Lung (tissue), 12 donors: ENCODE measurements around the gene STAT6. TPM values are rescaled to one million over a fixed set of nuclear protein-coding genes. Genes with fewer than 3 reads are reported as not detected.
A peak's percentile ranks its signal among the peaks of the same experiment; 100 is the strongest.
"Not testable (repeated sequence)": the region's sequence is repeated elsewhere in the genome, so short reads cannot be mapped to it uniquely, and the experiment has no call there.

Experiments used
- ATAC-seq: fragments of 200-7000 bp; cut with Tn5 transposase; one replicate; pipeline ENCODE4 v1.9.1; 2020; ENCODE audit warnings: moderate number of reproducible peaks; ENCODE audit not compliant: insufficient read depth, low FRiP score
- DNase-seq, 3 donors: peaks; one replicate each; pipeline ENCODE4 v3.0.0-alpha.2; 2013 to 2017
- H3K27ac ChIP-seq, 2 donors: one replicate each; pipeline ENCODE4 v1.5.1; 2013; ENCODE audit warnings: mild to moderate bottlenecking in 2 of 2, moderate library complexity in 2 of 2, control low read depth in 1 of 2, inconsistent platforms in 1 of 2, low read depth in 1 of 2, low read length in 1 of 2
- H3K27me3 ChIP-seq, 3 donors: one replicate each; pipeline ENCODE4 v1.5.1; 2013; ENCODE audit warnings: low read length in 2 of 3; ENCODE audit not compliant: control insufficient read depth in 3 of 3, insufficient read depth in 3 of 3
- H3K36me3 ChIP-seq, 4 donors: one replicate each; pipeline ENCODE4 v1.5.1; 2013; ENCODE audit warnings: low read length in 4 of 4, mild to moderate bottlenecking in 1 of 4, moderate library complexity in 1 of 4; ENCODE audit not compliant: control insufficient read depth in 4 of 4, insufficient read depth in 4 of 4
- H3K4me1 ChIP-seq, 5 donors: one replicate each; pipeline ENCODE4 v1.5.1; 2013; ENCODE audit warnings: low read length in 5 of 5, mild to moderate bottlenecking in 2 of 5, moderate library complexity in 1 of 5; ENCODE audit not compliant: control insufficient read depth in 5 of 5, insufficient read depth in 5 of 5
- H3K4me3 ChIP-seq: one replicate; pipeline ENCODE4 v1.5.1; 2013; ENCODE audit warnings: mild to moderate bottlenecking, control low read depth, moderate library complexity
- H3K9ac ChIP-seq, 2 donors: one replicate each; pipeline ENCODE4 v1.5.1; 2013; ENCODE audit warnings: low read length in 2 of 2, control low read depth in 1 of 2; ENCODE audit not compliant: insufficient read depth in 1 of 2
- H3K9me3 ChIP-seq, 4 donors: one replicate each; pipeline ENCODE4 v1.5.1; 2013; ENCODE audit warnings: low read length in 3 of 4, mild to moderate bottlenecking in 1 of 4, moderate library complexity in 1 of 4; ENCODE audit not compliant: control insufficient read depth in 4 of 4, insufficient read depth in 3 of 4
- CTCF ChIP-seq: IDR thresholded peaks from 2 replicates; pipeline ENCODE4 v1.5.1; 2012; ENCODE audit warnings: mild to moderate bottlenecking; ENCODE audit errors: control extremely low read depth, extremely low read depth
- WGBS, 2 donors: extraction: QIAGEN DNeasy Blood & Tissue Kit; methylation state at CpG; one replicate each; pipeline ENCODE4 v1.1.7; 2013; 5-methylcytosine and 5-hydroxymethylcytosine counted together
- polyA plus RNA-seq, 2 donors: library from polyadenylated mRNA; stranded (reverse); fragments of 200-250 nt; gene quantifications; one replicate each; pipeline ENCODE4 v1.2.1, GENCODE V29; 2013
- total RNA-seq, 2 donors: library from RNA; depleted of rRNA in 1 of 2; stranded (reverse); fragments of >200 nt in 1 of 2; gene quantifications; one replicate each; pipeline ENCODE4 v1.2.1, GENCODE V29; 2014 to 2021
- donor health status: control.
- donor health status: control.
- donor health status: Bipolar disorder and iron deficiency.
- donor health status: healthy.
- donor health status: DM: yes; HTN: yes; CAD: no.

STAT6 gene
- total and polyA plus RNA-seq, 4 donors, result 118 to 216 (median 174) TPM

GRCh38 chr12:57078519-57079404 lies 32.4 kb downstream of the STAT6 start, which contains the start of gene NEMP1:
TSS of gene NEMP1 (minus strand) at chr12:57078791. CDS start at chr12:57078745, 46 bp downstream.
- H3K9me3 ChIP-seq, result no peaks in the 10 kb centered on the region
- WGBS, 2 donors, result 0 to 1% methylated on average over 39 of the region's 39 CpGs
- peaks cover 0 to 3% (median 2%) of the 10 kb centered on the region in 4 donors for H3K36me3 ChIP-seq
- peak within 1 kb of the TSS; percentile 64 for H3K4me3 ChIP-seq
- H3K27me3 ChIP-seq, result no peaks in the 10 kb centered on the region
- ATAC-seq, result peak; percentile 99
- H3K4me1 ChIP-seq, result peaks cover 0 to 15% (median 6%) of the 10 kb centered on the region in 5 donors
- H3K27ac ChIP-seq, result peak within 1 kb of the TSS; percentile 33 to 82
- DNase-seq, result peak; percentile 99 to 100 (median 100)
- no peak for TF ChIP-seq CTCF
- peak within 1 kb of the TSS; percentile 17 to 83 for H3K9ac ChIP-seq

DNA sequence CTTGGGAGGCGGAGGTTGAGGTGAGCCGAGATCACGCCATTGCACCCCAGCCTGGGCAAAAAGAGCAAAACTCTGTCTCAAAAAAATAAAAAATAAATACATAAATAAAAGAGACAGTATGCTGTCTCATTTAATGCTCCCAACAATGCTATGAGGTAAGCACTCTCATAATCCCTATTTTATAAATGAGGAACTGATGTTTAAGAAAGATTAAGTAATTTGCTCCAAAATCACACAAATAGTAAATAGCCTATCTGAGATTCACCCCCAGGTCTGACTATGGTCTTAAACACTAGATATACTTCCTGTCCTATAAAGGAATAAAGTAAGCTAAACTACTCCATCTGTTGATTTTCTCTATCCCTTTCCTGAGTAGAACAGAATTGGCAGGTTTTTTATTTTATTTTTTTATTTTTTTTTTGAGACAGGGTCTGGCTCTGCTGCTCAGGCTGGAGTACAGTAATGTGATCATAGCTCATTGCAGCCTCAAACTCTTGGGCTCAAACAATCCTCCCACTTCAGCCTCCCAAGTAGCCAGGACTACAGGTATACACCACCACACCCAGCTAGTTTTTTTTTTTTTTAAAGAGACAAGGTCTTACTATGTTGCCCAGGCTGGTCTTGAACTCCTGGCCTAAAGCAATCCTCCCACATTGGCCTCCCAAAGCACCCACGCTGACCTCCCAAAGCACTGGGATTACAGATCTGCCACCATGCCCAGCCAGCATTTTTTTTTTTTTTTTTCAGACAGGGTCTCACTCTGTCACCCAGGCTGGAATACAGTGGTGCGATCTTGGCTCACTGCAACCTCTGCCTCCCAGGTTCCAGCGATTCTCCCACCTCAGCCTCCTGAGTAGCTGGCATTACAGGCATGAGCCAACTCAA lies 37.4 kb downstream of the STAT6 start:
- DNase-seq, H3K4me3 ChIP-seq, H3K9ac ChIP-seq, H3K9me3 ChIP-seq, H3K27me3 ChIP-seq, ATAC-seq, H3K27ac ChIP-seq: not testable (repeated sequence)
- 95 to 98% methylated on average over 6 of the region's 6 CpGs for WGBS, 2 donors
- Histone ChIP-seq H3K4me1 (peaks cover 0 to 12% (median 0%) of the 10 kb centered on the region in 5 donors), H3K36me3 (peaks cover 1 to 20% (median 7%) of the 10 kb centered on the region in 4 donors)

DNA sequence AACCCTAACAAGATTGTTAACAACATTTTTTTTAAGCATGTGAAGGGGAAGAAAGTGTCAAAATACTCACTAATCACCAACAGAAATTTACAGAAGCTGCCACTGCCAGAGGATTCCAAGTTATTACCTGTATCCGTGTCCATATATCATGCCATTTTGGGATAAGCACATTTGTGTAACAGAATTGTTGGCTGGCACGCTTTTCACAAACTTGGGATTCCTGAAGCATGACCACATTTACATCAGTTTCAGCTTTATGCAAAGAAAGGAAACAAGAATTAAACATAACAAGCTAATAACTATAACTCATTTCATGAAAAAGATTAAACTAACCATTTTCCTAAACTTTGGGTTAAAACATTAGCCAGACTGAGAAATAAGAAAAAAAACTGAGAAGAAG lies 38.5 kb downstream of the STAT6 start:
- 84 to 95% methylated on average over 2 of the region's 2 CpGs for WGBS, 2 donors
- DNase-seq (no peak), ATAC-seq (no peak)
- TF ChIP-seq CTCF, result no peak
- Histone ChIP-seq H3K4me1 (peaks cover 0 to 7% (median 0%) of the 10 kb centered on the region in 5 donors), H3K36me3 (peaks cover 1 to 22% (median 7%) of the 10 kb centered on the region in 4 donors), H3K4me3 (no peak overlapping the region), H3K9me3 (no peaks in the 10 kb centered on the region), H3K9ac (no peak overlapping the region), H3K27ac (no peak overlapping the region), H3K27me3 (no peaks in the 10 kb centered on the region)
